Gastroesophageal sphincter (tissue), 4 donors: ENCODE results near the gene DUSP8. TPM values are rescaled to one million over a fixed set of nuclear protein-coding genes. Genes with fewer than 3 reads are reported as not detected.
"Not testable (repeated sequence)": the region's sequence is repeated elsewhere in the genome, so short reads cannot be mapped to it uniquely, and the experiment has no call there.

Experiments
- ATAC-seq: fragments of 150-250 bp; one replicate; pipeline ENCODE4 v1.9.1; 2016; ENCODE audit warnings: mild to moderate bottlenecking, moderate library complexity
- H3K27ac ChIP-seq, 4 donors: fragments of 200-600 bp; sonication (generic) in 3 of 4; 1 replicate in 3 of 4; 2 replicates in 1 of 4; pipeline ENCODE4 v1.5.1; 2016 to 2019
- H3K27me3 ChIP-seq: fragments of 200-600 bp; sonication (generic); one replicate; pipeline ENCODE4 v1.5.1; 2019
- H3K36me3 ChIP-seq, 2 donors: fragments of 200-600 bp; sonication (generic); one replicate each; pipeline ENCODE4 v1.5.1; 2019; ENCODE audit warnings: control low read depth in 1 of 2
- H3K4me1 ChIP-seq, 3 donors: fragments of 200-600 bp; sonication (generic); 1 replicate in 2 of 3; 2 replicates in 1 of 3; pipeline ENCODE4 v1.5.1; 2016 to 2019; ENCODE audit warnings: control low read depth in 2 of 3
- H3K4me3 ChIP-seq, 2 donors: fragments of 200-600 bp; sonication (generic); one replicate each; pipeline ENCODE4 v1.5.1; 2019; ENCODE audit warnings: mild to moderate bottlenecking in 1 of 2, moderate library complexity in 1 of 2
- H3K9me3 ChIP-seq, 3 donors: fragments of 200-600 bp; sonication (generic); one replicate each; pipeline ENCODE4 v1.5.1; 2017 to 2019; ENCODE audit warnings: control low read depth in 2 of 3
- EP300 ChIP-seq: sonication (generic); formaldehyde crosslinking; IDR thresholded peaks from one replicate; pipeline ENCODE4 v1.6.1; 2017; ENCODE audit warnings: antibody characterized with exemption, mild to moderate bottlenecking
- POLR2A ChIP-seq, 2 donors: fragments of 450-650 bp; IDR thresholded peaks; one replicate each; pipeline ENCODE4 v1.6.1; 2017; ENCODE audit warnings: antibody characterized with exemption in 2 of 2, mild to moderate bottlenecking in 2 of 2, moderate library complexity in 1 of 2
- POLR2AphosphoS5 ChIP-seq: sonication (generic); formaldehyde crosslinking; IDR thresholded peaks from one replicate; pipeline ENCODE4 v1.6.1; 2017; ENCODE audit warnings: antibody characterized with exemption
- WGBS, 2 donors: methylation state at CpG; one replicate each; pipeline ENCODE4 v1.1.5; 2018; ENCODE audit warnings: low coverage in 1 of 2; 5-methylcytosine and 5-hydroxymethylcytosine counted together
- total RNA-seq, 4 donors: library from RNA; depleted of rRNA; stranded (reverse); fragments of >200 nt; gene quantifications; one replicate each; pipeline ENCODE4 v1.1.0, GENCODE V29; 2016
- TF ChIP-seq, protein P1 (sequence below), 4 experiments: fragments of 200-600 bp in 2 of 4; fragments of 450-650 bp in 2 of 4; sonication (generic) in 1 of 4; IDR thresholded peaks; one replicate each; pipeline ENCODE4 v1.5.1; 2017 to 2019; ENCODE audit warnings: antibody characterized with exemption in 4 of 4, mild to moderate bottlenecking in 2 of 4, moderate library complexity in 2 of 4

The DUSP8 gene
- total RNA-seq, 4 donors from 2014 or later: 3.3 to 7.8 (median 4.9) TPM

GRCh38 chr11:1581976-1582375, 9.9 kb upstream of the DUSP8 start:
- Histone ChIP-seq H3K27me3 (peaks cover 13% of the 10 kb centered on the region), H3K4me3 (no peak overlapping the region), H3K36me3 (no peaks in the 10 kb centered on the region), H3K9me3 (peaks cover 0 to 8% (median 0%) of the 10 kb centered on the region in 3 donors), H3K4me1 (no peaks in the 10 kb centered on the region), H3K27ac (no peak overlapping the region)
- ATAC-seq: no peak
- no peak for TF ChIP-seq EP300
- TF ChIP-seq, protein P1, sequence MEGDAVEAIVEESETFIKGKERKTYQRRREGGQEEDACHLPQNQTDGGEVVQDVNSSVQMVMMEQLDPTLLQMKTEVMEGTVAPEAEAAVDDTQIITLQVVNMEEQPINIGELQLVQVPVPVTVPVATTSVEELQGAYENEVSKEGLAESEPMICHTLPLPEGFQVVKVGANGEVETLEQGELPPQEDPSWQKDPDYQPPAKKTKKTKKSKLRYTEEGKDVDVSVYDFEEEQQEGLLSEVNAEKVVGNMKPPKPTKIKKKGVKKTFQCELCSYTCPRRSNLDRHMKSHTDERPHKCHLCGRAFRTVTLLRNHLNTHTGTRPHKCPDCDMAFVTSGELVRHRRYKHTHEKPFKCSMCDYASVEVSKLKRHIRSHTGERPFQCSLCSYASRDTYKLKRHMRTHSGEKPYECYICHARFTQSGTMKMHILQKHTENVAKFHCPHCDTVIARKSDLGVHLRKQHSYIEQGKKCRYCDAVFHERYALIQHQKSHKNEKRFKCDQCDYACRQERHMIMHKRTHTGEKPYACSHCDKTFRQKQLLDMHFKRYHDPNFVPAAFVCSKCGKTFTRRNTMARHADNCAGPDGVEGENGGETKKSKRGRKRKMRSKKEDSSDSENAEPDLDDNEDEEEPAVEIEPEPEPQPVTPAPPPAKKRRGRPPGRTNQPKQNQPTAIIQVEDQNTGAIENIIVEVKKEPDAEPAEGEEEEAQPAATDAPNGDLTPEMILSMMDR (IDR thresholded peaks at IDR 0.05): no peak
- TF ChIP-seq POLR2A (IDR thresholded peaks at IDR 0.05): no peak
- no peak for TF ChIP-seq POLR2AphosphoS5
- 83 to 84% methylated on average over 5 to 8 of the region's 9 CpGs for WGBS, 2 donors

DNA sequence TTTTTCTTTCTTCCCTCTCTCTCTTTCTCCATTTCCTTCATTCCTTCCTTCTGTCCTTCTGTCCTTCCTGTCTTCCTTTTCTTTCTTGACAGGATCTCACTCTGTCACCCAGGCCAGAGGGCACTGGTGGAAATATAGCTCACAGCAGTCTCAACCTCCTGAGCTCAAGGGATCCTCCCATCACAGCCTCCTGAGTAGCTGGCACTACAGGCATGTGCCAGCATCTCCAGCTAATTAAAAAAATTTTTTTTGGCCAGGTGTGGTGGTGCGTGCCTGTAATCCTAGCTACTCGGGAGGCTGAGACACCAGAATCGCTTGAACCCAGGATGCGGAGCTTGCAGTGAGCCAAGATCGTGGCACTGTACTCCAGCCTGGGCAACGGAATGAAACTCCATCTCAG, 4.8 kb upstream of the DUSP8 start:
- Histone ChIP-seq H3K9me3 (peaks cover 0 to 8% (median 0%) of the 10 kb centered on the region in 3 donors), H3K27me3 (peaks cover 15% of the 10 kb centered on the region), H3K36me3 (no peaks in the 10 kb centered on the region), H3K4me3 (no peak overlapping the region), H3K4me1 (peaks cover 0 to 29% (median 18%) of the 10 kb centered on the region in 3 donors), H3K27ac (no peak overlapping the region)
- WGBS, 2 donors: 78 to 92% methylated on average over 2 to 6 of the region's 6 CpGs
- ATAC-seq: no peak
- TF ChIP-seq POLR2AphosphoS5 (no peak), POLR2A (IDR thresholded peaks at IDR 0.05) (no peak), EP300 (no peak)
- TF ChIP-seq, protein P1 (IDR thresholded peaks at IDR 0.05): no peak

DNA sequence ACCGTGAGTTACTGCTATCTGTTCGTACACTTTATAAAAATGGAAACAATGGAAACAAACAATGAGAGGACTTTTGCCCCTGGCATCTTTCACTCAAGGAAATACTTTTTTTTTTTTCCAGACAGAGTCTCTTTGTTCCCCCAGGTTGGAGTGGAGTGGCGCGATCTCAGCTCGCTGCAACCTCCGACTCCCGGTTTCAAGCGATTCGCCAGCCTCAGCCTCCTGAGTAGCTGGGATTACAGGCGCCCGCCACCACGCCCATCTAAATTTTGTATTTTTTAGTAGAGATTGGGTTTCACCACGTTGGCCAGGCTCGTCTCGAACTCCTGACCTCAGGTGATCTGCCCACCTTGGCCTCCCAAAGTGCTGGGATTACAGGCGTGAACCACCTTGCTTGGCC, 3.7 kb upstream of the DUSP8 start:
- not testable (repeated sequence) for H3K9me3 ChIP-seq, H3K36me3 ChIP-seq, H3K27ac ChIP-seq, ATAC-seq, H3K4me3 ChIP-seq
- 78 to 80% methylated on average over 9 to 16 of the region's 16 CpGs for WGBS, 2 donors
- peaks cover 0 to 38% (median 18%) of the 10 kb centered on the region in 3 donors for H3K4me1 ChIP-seq
- peaks cover 15% of the 10 kb centered on the region for H3K27me3 ChIP-seq

DNA sequence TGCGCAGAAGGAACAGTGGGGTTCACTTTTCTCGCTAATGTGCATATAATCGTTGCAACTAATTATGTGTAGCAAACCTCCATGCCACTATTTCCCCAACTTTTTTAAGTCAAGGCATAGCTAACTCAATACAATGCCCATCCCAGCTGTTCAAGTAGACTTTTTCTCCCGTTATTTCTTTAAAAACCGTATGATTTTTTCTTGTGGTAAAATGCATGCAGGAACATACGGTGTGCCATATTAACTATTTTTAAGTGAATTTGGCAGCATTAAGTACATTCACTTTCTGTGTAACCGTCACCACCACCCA, 2.8 kb upstream of the DUSP8 start:
- no peak for ATAC-seq
- Histone ChIP-seq H3K27me3 (peaks cover 15% of the 10 kb centered on the region), H3K4me3 (no peak overlapping the region), H3K27ac (peak overlapping the region in 1 of 4 donors; percentile 81), H3K4me1 (peaks cover 0 to 46% (median 24%) of the 10 kb centered on the region in 3 donors), H3K9me3 (peaks cover 0 to 8% (median 0%) of the 10 kb centered on the region in 3 donors), H3K36me3 (no peaks in the 10 kb centered on the region)
- TF ChIP-seq, protein P1 (IDR thresholded peaks at IDR 0.05): no peak
- 21 to 30% methylated on average over 3 to 7 of the region's 7 CpGs for WGBS, 2 donors

GRCh38 chr11:1574238-1574932, 2.3 kb upstream of the DUSP8 start:
- H3K4me1 ChIP-seq: peaks cover 0 to 51% (median 29%) of the 10 kb centered on the region in 3 donors
- peaks cover 15% of the 10 kb centered on the region for H3K27me3 ChIP-seq
- H3K9me3 ChIP-seq: peaks cover 0 to 8% (median 0%) of the 10 kb centered on the region in 3 donors
- no peaks in the 10 kb centered on the region for H3K36me3 ChIP-seq
- H3K27ac ChIP-seq: peak overlapping the region in 3 of 4 donors; percentile 81 to 94 (median 86)
- peak; percentile 39 for ATAC-seq
- H3K4me3 ChIP-seq: peak overlapping the region in 1 of 2 donors; percentile 73
- TF ChIP-seq, protein P1 (IDR thresholded peaks at IDR 0.05): peak in 3 of 4 experiments; percentile 90 to 97 (median 93)
- TF ChIP-seq EP300: no peak
- no CpG with 5 or more reads among the region's 64 CpGs for WGBS, 2 donors
